Stomach (tissue), 9 donors: ENCODE data around the gene MYO1B. TPM values are rescaled to one million over a fixed set of nuclear protein-coding genes. Genes with fewer than 3 reads are reported as not detected.

Experiments used
- DNase-seq, 2 donors: peaks; one replicate each; pipeline versions ENCODE4 v3.0.0 to v3.0.0-alpha.2; 2013 to 2019
- H3K27ac ChIP-seq, 5 donors: fragments of 200-600 bp in 4 of 5; sonication (generic) in 4 of 5; one replicate each; pipeline ENCODE4 v1.5.1; 2013 to 2019; ENCODE audit warnings: mild to moderate bottlenecking in 1 of 5, moderate library complexity in 1 of 5
- H3K27me3 ChIP-seq, 3 donors: fragments of 200-600 bp; sonication (generic); one replicate each; pipeline ENCODE4 v1.5.1; 2017 to 2019; ENCODE audit warnings: mixed run types in 1 of 3
- H3K36me3 ChIP-seq, 4 donors: fragments of 200-600 bp; sonication (generic); 1 replicate in 3 of 4; 2 replicates in 1 of 4; pipeline ENCODE4 v1.5.1; 2016 to 2019
- H3K4me1 ChIP-seq, 4 donors: fragments of 200-600 bp; sonication (generic); one replicate each; pipeline ENCODE4 v1.5.1; 2016 to 2019
- H3K4me3 ChIP-seq, 4 donors: fragments of 200-600 bp; sonication (generic) in 3 of 4; one replicate each; pipeline ENCODE4 v1.5.1; 2016 to 2019; ENCODE audit warnings: mild to moderate bottlenecking in 1 of 4
- H3K9me3 ChIP-seq, 4 donors: fragments of 200-600 bp; sonication (generic); one replicate each; pipeline ENCODE4 v1.5.1; 2016 to 2019
- CTCF ChIP-seq, 7 experiments: fragments of 450-650 bp in 4 of 7; fragments of 200-600 bp in 3 of 7; sonication (generic) in 3 of 7; IDR thresholded peaks; one replicate each; pipeline ENCODE4 v1.5.1; 2016 to 2019; ENCODE audit warnings: antibody characterized with exemption in 7 of 7, control low read depth in 2 of 7, mild to moderate bottlenecking in 1 of 7
- EP300 ChIP-seq: sonication (generic); formaldehyde crosslinking; IDR thresholded peaks from one replicate; pipeline ENCODE4 v1.6.1; 2017; ENCODE audit warnings: antibody characterized with exemption
- POLR2A ChIP-seq, 4 donors: fragments of 450-650 bp; IDR thresholded peaks; one replicate each; pipeline ENCODE4 v1.6.1; 2016; ENCODE audit warnings: antibody characterized with exemption in 4 of 4, control low read depth in 2 of 4, mild to moderate bottlenecking in 1 of 4, moderate library complexity in 1 of 4
- POLR2AphosphoS5 ChIP-seq, 3 donors: sonication (generic); formaldehyde crosslinking; IDR thresholded peaks; one replicate each; pipeline ENCODE4 v1.6.1; 2016; ENCODE audit warnings: antibody characterized with exemption in 3 of 3
- WGBS, 5 donors: extraction: QIAGEN DNeasy Blood & Tissue Kit in 3 of 5; methylation state at CpG; one replicate each; pipeline versions ENCODE4 v1.1.5 to v1.1.7; 2013 to 2018; 5-methylcytosine and 5-hydroxymethylcytosine counted together
- intact Hi-C: fragments of 100-400 bp; cut with DNase I; formaldehyde crosslinking; loops from one replicate; pipeline ENCODE4 v1.15.1; 2023; ENCODE audit warnings: low total_unique reads
- polyA plus RNA-seq, 3 donors: library from polyadenylated mRNA; stranded (reverse); fragments of 200-250 nt; gene quantifications; one replicate each; pipeline ENCODE4 v1.2.3, GENCODE V29; 2013
- total RNA-seq, 5 donors: library from RNA; depleted of rRNA; stranded (reverse); fragments of >200 nt; gene quantifications; one replicate each; pipeline versions ENCODE4 v1.1.0 to v1.2.3, GENCODE V29; 2014 to 2016
- donor health status: healthy with polysubstance abuse.
- donor health status: Bipolar disorder and iron deficiency.
- donor health status: healthy.

The MYO1B gene
- total and polyA plus RNA-seq, 8 donors, result 6.1 to 123 (median 16.4) TPM

DNA sequence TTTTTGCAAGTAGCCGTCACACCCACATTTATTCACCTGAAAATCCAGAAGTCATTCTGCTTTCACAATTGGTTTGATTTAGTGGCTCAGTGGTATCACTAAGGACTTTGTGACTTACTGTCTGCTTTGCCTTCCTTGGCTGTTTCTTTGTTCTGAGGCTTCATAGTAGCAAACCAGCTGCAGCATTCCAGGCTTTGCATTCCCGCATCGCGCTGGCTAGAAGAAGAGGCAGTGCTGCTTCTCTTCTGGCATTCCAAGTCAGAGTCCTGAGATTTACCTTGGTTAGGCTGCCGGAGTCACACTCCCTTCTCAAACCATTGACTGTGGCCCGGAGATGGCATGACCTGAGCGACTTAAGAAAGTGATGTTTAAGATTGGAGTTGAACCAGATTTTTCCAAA, 35.1 kb downstream of the MYO1B start:
- WGBS, 5 donors, result 85 to 98% (median 95%) methylated on average over 7 of the region's 7 CpGs

DNA sequence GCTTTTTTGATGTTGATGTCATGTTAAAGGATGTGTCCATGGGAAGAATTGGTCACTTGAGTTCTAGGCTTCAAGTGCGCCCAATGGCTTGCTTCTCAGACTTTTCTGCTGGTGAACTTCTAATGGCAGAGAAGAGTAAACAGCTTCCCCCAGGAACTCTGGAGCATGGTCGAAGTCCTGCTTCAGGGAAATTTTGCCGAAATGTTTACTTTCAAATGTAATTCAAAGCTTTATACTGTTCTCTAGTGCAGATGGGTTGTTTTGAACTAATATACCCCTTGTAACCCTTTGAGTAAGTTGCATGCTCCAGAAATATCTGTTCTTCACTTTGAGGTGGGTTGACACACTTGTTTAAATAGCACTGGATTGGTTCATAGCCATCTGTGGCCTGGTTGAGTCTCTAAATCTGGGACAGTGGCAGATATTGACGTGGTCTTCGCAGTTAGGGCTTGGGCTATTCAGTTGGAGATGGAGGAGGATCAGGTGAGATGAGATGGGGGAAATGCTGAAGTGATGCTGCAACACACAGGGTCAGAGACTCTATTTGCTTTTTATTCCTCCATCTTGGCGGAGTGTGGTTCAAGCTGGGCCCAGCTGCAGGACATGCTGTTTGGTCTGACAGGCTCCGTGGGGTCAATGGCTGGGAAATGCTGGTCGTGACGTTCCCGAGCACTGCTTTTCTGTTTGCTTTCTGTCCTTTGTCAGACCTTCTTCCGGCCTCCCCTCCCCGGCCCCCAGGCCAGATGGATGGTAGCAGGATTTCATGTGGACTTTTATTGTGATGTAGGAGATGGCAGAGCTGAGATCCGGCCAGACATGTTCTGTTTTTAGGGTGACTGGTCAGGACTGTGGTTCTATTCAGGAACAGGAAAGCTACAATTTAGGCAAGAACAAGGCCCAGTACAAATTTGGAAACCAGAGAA, 35.9 kb downstream of the MYO1B start:
- 81 to 93% (median 87%) methylated on average over 13 of the region's 13 CpGs for WGBS, 5 donors
- Histone ChIP-seq H3K27me3 (no peaks in the 10 kb centered on the region), H3K27ac (no peak overlapping the region), H3K36me3 (peaks cover 0 to 6% (median 2%) of the 10 kb centered on the region in 4 donors), H3K4me1 (no peaks in the 10 kb centered on the region), H3K9me3 (no peaks in the 10 kb centered on the region), H3K4me3 (no peak overlapping the region)
- peak in 1 of 2 donors; percentile 20 for DNase-seq
- TF ChIP-seq EP300 (no peak), CTCF (IDR thresholded peaks at IDR 0.05) (no peak), POLR2AphosphoS5 (IDR thresholded peaks at IDR 0.05) (no peak), POLR2A (IDR thresholded peaks at IDR 0.05) (no peak)
- intact Hi-C loops, result no loop called here

More for the DNA sequence above, 35.1 kb downstream of the MYO1B start:
- no peak overlapping the region for H3K4me3 ChIP-seq
- no peaks in the 10 kb centered on the region for H3K4me1 ChIP-seq
- TF ChIP-seq CTCF (IDR thresholded peaks at IDR 0.05), result no peak
- intact Hi-C loops, result no loop called here
- DNase-seq, result no peak
- H3K27ac ChIP-seq, result no peak overlapping the region
- H3K9me3 ChIP-seq, result no peaks in the 10 kb centered on the region
- peaks cover 0 to 6% (median 2%) of the 10 kb centered on the region in 4 donors for H3K36me3 ChIP-seq
- no peaks in the 10 kb centered on the region for H3K27me3 ChIP-seq

GRCh38 chr2:191285252-191285651, 40.0 kb downstream of the MYO1B start:
- H3K9me3 ChIP-seq, result no peaks in the 10 kb centered on the region
- no peak overlapping the region for H3K27ac ChIP-seq
- intact Hi-C loops, result no loop called here
- no peaks in the 10 kb centered on the region for H3K4me1 ChIP-seq
- H3K4me3 ChIP-seq, result no peak overlapping the region
- H3K27me3 ChIP-seq, result no peaks in the 10 kb centered on the region
- WGBS, 5 donors, result 78 to 96% (median 91%) methylated on average over 11 of the region's 11 CpGs
- DNase-seq, result no peak
- no peaks in the 10 kb centered on the region for H3K36me3 ChIP-seq
- no peak for TF ChIP-seq CTCF (IDR thresholded peaks at IDR 0.05)
- TF ChIP-seq POLR2AphosphoS5 (IDR thresholded peaks at IDR 0.05), result no peak
- TF ChIP-seq EP300, result no peak
- no peak for TF ChIP-seq POLR2A (IDR thresholded peaks at IDR 0.05)

- no peaks in the 10 kb centered on the region for H3K36me3 ChIP-seq
- no peaks in the 10 kb centered on the region for H3K9me3 ChIP-seq
- H3K4me1 ChIP-seq, result no peaks in the 10 kb centered on the region
- 82 to 88% (median 85%) methylated on average over 4 of the region's 4 CpGs for WGBS, 5 donors
- intact Hi-C loops, result no loop called here
- no peak overlapping the region for H3K27ac ChIP-seq
- no peaks in the 10 kb centered on the region for H3K27me3 ChIP-seq
- DNase-seq, result no peak
- TF ChIP-seq POLR2A (IDR thresholded peaks at IDR 0.05) (no peak), CTCF (IDR thresholded peaks at IDR 0.05) (no peak), POLR2AphosphoS5 (IDR thresholded peaks at IDR 0.05) (no peak), EP300 (no peak)
- H3K4me3 ChIP-seq, result no peak overlapping the region
These were observed 42.6 kb downstream of the MYO1B start for GRCh38 chr2:191287820-191288219.
